Ureter (tissue), 1 donor: Measurements from ENCODE around the gene GRPEL2. TPM values are rescaled to one million over a fixed set of nuclear protein-coding genes. Genes with fewer than 3 reads are reported as not detected.
"Not testable (repeated sequence)": the region's sequence is repeated elsewhere in the genome, so short reads cannot be mapped to it uniquely, and the experiment has no call there.

Experiments used
- DNase-seq: peaks from one replicate; pipeline ENCODE4 v3.0.0-alpha.2; 2020; ENCODE audit warnings: low spot score
- total RNA-seq: library from RNA; stranded (reverse); gene quantifications from one replicate; pipeline ENCODE4 v1.2.4, GENCODE V29; 2023
- donor health status: DM: yes; HTN: yes; CAD: no.

The GRPEL2 gene
- total RNA-seq, 1 donor from 2014 or later = 14.4 TPM

DNA sequence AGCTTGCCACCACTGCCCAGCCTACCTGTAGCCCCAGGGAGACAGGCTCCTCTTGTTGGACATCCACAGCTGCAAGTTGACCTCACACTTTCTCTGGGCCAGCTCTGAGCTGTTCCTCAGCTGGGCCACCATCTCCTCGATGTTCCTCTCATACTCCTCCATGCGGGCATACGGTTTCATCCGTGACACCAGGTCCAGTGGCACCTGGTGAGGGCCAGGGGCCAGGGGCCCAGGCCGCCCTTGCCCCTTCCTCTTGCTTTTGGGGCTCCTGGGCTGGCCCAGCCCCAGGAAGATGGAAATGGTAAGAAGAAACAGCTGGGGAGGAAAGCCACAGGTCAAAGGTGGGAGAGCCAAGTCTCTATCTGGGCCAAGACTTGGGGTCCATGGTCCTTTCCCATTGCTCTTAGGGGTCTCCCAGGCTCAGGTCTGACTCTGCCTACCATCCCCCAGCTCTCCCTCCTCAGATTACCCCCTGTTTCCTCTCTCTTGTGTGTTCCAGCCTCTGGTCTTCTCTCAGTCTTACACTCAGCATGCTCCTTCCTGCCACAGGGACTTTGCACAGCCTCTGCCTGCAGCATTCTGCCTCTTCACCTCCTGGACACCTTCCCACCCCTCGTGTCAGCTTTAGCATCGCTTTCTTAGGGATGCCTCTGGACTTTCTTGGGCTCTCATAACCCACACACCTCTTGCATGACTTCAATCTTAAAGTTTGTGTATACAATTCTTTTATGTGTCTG, 31.6 kb downstream of the GRPEL2 start:
- no peak for DNase-seq

DNA sequence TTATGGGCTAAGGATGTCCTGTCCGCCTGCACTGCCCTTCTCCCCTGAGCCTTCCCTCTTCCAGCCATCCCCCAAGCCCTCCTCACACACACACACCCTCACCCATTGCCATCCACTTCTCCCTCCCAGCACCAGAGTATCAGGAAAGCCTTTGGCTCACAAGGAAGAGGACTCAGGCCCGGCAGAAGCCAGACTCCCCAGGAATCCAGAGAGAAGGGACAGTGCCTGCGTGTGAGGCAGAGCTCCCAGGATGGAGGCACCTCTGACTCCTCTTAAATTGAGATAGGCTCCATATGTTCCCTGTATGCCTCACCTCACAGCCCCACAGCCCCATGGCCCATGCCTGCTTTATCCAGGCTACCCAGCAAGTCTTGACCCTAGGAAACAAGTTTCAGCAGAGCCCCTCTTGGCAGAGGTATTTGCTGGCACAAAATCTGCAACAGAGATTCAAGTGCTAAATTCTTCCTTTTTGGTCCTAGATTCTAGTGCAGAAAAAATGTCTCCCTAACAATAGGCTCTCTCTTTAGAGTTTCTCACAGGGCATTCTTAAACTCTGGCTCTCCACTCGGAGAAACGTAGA, 33.0 kb downstream of the GRPEL2 start:
- no peak for DNase-seq

DNA sequence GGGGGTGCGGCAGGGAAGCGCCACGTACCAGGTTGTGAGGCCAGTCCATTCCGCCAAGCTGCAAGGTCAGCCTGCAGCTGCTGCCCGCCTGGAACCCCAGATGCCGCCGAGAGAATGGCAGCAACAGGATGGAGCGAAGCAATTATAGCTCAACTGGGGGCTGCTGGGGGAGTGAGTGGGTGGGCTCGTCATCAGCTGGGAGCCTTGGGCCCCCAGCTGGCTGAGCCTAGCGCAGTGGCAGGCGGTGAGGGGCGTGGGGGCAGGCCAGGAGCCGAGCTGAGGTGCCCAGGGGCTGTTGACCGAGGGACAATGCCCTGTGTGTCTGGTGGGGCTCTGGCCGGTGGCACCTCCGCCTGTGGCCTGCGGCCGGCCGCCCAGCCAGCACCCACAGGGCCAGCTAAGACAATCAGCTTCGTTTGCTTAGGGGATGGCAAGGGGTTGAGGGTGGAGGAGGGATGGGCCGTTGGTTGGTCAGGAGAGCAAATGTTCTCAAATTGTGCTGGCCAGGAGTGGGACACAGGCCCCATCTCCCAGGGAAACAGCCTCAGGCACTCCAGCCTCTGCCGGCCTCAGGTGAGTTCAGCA, 34.0 kb downstream of the GRPEL2 start, which contains the start of gene IL17B:
TSS of gene IL17B (minus strand) at position 116 of the 585 bp plus-strand sequence. CDS start at position 49, 67 bp downstream.
- no peak for DNase-seq

DNA sequence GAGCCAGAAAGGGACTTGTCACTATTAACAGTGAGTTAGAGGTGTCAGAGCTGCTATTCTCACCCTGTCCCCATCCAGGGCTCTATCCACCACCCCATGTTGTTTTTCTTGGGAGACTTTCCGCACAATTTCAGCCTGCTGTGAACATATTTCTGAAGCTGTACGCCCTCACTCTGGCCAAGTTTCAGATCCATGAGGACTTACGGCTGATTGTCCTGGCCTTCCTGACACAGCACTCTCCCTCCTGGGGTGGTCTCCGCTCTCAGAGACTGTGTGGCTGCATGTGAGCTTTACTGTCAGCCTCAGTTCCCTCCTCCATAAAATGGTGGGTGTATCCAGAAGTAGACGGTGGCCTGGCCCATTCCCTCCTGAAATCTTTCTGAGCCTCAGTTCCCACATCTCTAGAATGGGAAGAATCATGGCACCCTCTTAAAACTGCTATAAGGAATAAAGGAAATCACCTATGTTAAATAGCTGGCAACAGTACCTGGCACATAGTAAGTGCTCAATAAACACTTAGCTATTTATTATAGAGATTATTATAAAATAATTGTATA, 34.6 kb downstream of the GRPEL2 start:
- DNase-seq = no peak

DNA sequence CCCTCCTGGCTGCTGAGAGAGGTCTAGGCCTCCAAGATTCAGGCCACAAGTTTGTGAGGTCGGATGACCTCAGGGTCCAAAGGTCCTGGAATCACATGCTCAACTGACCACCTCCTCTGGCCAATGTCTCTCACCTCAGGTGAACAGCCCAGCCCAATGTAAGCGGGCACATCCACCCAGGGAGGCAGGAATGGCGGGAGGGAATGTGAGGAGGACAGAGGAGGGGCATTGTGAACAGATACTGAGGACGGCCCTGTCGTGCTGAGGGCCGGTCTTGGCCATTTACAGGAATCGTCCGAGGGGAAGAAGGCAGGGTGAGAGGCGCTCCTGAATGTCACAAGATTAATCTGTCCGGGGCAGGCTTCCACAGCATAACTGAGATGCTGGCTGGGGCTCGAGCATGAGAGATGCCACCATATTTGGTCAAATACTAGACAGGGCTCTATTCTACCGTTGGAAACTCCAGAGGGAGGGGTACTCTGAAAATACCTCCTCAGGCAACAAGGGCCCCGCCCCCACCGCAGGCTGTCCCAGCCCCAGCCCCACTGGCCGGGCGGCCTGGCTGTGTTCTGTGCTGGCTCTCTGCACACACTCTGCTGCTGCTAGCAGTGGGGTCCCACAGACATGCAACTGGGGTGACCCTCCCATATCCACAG, 35.3 kb downstream of the GRPEL2 start:
- peak; percentile 83 for DNase-seq

DNA sequence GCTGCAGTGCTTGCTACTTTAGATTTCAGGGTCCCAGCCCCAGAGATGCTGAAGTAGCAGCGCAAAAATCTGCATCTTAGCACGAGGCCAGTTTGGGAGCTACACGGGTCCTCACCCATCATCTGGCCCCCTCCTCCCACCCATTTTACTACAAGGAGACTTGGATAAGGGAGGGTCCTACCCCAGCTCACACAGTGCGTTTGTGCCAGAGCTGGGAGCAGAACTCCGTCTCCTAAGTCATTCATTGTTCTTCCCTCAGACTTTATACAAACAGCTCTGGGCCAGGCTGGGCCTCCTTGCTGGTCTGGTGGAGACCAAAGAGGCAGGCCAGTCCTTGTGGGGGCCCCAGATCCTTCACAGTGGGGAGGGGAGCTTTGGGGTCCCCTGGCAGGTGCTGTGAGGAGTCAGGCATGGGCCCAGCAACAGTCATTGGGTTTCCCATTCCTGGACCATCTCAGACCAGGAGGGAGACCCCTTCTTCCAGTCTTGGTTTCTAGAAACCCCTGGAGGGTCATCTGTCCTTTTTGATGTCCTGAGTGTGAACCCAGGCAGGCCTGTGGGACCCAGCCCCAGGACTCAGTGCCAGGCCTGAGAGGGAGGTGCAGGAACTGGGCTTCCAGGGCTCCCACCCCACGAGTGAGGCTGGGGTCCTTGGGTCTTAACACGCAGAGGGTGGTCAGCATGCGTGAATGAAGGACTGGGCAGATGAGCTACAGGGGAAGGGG, 36.1 kb downstream of the GRPEL2 start:
- DNase-seq = no peak

DNA sequence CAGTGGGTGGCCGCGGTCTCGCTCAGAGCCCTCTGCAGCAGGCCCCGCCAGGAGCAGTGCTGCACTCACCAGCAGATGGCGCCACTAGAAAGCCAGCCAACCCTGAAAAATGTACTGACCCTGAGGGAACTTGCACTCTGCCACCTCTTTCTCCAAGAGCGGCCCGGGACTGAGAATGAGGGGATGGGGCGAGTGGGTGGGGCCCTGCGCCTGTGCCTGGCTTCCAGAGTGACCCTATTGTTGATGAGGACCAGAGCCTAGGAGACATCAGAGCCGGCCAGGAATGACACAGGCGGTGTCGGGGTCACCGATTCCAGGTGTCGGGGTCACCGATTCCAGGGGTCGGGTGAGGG, 36.7 kb downstream of the GRPEL2 start:
- peak; percentile 89 for DNase-seq

DNA sequence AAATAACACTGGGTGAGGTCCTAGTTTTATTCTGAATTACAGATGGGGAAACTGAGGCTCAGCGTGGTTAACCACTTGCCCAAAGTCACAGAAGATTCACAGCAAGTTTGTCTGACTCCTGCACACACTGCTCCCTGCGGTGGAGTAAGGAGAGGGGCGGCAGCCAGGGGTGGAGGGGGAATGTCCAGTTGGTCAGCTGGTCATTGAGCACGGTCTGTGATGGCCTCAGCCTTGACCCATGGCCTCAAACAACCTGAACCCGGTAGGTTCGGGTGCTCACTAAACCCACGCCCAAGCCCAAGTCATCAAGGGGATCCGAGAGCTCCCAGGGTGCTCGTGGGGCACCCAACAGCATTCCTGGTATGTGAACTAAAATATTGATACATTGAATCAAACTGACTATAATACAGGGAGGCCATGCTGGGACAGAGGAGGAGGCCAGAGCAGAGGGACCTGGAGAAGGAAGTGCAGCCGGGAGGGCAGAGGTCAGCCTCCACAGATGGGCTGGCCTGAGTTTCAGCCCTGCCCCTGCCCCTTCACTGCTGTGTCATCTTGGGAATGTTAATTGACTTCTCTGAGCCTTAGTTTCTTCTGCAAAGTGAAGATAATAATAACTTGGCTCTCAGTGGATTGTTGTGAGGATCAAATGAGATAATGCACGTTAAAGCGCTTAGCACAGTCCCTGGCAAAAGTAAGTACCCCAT, 37.4 kb downstream of the GRPEL2 start:
- DNase-seq = no peak

DNA sequence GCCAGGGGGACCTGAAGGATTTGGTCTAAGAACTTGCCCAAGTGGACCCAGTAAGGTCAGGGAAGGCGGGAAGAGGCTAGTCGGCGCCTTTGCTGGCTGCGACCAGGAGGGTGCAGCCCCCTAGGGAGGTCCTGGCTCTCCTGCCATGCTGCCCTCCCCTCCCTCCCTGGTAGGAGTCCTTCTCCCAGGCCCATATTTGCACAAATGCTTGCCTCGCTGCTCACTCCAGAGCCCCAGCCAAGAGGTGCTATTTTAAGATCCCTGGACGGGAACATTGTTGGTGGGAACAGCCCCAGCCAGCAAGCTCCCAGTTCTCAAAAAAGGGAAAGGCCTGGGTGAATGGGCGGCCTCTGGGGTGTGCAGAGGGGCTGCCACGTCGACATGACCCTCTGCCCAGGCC, 38.1 kb downstream of the GRPEL2 start:
- DNase-seq = peak; percentile 80

DNA sequence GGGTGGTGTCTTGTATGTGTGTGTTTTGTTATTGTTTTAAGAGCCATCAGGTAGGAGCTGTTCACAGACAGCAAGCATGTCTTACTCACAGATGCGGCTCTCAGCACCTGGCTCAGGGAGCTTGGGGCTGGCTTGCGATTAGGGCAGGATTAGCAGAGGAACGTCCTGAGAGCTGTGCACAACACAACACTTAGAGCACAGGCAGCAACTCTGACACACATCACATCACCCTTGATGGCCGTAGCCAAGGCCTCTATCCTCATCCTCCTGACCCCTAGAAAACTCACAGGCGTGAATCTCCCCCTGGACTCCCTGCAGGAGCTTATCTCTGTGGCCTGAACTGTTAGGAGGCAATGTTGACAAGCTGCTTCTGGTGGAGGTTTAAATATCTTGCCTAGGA, 40.9 kb downstream of the GRPEL2 start:
- no peak for DNase-seq

DNA sequence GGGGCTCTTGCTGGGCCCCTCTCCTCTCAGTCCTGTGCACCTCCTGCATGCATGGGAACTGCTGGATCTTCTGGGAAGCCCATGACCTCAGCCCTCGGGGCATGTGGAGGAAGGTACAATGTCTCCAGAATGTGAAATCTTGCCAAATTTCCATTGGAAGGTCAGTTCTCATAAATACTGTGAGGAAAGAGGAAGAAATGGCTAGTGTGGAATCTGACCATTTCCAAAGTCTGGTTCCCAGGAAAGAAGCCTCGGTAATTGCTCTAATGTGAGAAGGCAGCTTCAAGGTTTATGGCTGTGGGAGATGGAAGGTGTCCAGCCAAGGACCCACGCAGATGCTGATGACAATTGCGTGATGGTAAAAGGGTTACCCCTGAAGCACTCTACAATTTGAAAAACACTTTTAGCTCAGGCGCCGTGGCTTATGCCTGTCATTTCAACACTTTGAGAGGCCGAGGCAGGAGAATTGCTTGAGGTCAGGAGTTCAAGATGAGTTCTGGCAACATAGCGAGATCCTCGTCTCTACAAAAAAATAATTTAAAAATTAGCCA, 41.9 kb downstream of the GRPEL2 start:
- DNase-seq = no peak

DNA sequence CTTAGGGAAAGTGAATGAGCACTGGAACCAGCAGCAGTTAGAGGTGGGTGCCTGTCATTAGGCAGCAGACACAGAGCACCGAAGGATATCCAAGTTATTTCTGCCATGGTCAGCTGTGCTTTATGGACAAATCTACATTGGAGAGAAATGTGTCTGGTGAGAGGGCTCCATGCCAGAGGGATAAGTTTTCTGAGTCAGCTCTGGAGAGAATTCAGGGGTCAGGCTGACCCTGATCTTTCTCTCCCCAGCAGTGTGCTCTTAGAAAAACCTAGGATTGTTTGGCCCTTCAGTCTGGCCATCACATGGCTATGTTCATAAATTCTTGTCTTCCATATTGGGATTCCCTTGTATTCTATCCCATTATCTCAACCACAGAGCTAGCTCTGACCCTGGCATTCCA, 42.7 kb downstream of the GRPEL2 start:
- DNase-seq = no peak

DNA sequence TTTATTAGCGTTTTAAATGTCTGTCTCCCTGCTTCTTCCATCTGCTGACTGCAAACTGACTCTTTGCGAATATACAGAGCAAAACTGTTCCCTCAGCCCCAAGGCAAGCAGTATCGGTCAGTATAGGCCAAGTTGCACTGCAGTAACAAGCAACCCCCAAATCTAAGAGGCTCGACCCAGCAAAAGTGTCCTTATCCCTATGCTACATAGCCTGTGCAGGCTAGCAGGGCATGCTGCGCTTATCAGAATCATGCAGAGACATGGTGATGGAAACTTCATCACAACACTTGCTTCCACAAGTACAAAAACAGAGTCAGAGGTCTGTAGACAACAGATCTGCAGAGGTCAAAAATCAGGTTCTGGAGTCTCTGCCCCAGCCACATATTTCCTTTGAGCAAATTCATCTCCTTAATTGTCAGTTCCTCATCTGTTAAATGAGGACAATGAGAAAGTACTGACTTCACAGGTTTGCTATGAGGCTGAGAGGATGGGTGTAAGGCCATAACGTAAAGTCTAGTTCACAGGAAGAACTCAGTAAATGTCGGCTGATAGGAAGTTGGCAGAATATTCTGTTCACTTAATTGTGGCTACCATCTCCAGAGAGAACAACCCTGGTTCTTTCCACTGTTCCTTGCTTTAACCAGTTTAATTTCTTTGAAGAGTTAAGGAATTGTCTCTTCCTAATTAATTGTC, 43.3 kb downstream of the GRPEL2 start:
- DNase-seq = no peak

DNA sequence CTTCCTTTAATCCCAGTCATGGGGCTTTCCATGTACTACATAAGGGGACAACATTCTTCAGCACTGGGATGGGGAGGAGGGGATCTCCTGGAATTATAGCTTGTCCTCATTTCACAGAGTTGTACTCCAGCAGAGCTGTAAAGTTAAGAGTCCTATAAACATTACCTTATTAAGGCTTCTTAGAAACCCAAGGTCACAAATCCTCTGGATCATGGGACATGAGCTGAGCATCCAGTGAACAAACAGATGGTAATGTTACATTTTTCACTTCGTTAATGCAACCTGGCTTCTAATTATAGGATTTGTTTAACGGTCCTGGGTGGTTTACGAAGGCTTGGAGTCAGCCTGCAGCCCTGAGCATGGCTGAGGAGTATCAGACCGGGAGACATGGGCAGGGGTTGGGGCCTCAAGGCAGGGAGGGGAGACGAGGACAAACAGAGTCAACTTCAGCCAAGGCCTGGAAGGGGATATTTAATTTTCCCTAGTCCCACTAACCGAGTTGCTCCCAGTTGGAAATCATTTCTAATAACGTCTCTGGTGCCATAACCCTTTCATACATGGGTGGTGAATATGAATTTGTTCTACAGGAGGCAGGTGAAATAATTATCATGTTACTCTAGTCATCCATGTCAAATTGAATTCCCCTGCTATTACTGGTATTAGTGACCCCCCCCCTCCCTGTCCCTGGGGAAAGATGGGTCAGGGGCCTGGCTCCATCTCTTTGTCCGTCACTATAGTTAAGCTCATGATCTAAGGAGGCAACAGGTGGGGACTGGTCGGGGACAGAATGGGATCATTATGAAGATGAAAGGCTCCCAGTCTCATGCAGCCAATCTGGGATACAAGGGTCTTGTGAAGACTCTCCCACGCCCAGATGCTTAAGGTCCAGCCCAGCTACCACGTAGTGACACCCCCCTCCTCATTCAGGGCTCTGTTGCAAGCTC, 44.5 kb downstream of the GRPEL2 start:
- DNase-seq = no peak

DNA sequence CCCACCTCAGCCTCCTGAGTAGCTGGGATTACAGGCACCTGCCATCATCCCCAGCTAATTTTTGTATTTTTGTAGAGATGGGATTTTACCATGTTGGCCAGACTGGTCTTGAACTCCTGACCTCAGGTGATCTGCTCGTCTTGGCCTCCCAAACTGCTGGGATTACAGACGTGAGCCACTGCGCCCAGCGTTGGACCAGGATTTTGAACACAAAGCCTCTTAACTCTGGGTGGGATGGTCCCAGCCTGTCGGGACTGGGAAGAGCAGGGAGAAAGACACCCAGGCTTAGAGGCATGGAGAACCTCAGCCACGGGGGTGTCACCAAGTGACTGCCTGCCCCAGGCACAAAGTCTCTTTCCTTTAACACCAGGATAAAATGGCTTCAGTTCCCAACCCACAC, 45.8 kb downstream of the GRPEL2 start:
- DNase-seq = not testable (repeated sequence)

DNA sequence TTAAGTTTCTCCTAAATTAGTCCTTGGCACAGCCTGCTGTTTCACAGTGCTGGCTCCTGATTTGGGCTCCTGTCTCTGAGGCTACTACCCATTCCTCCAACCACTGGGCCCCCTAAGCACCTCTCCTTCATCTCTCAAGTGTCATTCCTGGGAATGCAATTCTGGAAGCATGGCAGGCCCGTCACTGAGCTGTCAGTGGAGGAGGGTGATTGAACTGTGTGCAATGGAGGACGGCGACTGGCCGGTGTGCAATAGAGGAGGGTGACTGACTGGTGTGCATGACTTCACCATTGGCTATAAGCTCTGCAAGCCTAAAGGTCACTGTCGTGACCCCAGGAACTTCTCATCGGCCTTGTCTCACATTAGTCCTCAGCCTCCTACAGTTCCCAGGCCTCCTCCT, 46.2 kb downstream of the GRPEL2 start:
- no peak for DNase-seq

DNA sequence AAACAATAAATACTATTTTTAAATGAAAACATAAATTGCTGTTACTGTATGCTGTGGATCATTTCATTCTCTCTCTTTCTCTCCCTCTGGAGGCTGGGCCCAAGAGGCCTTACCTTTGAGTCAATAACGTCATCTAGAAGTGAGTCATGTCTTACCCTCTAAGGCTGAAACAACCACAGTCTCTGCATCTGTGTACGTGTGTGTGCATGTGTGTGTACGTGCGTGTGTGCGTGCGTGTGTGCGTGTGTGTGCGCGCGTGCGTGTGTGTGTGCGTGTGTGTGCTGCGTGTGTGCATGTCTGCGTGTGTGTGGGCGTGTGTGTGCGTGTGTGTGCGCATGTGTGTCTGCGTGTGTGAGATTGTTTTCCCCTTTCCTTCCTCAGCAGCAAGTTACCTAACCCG, 47.4 kb downstream of the GRPEL2 start:
- DNase-seq = no peak

DNA sequence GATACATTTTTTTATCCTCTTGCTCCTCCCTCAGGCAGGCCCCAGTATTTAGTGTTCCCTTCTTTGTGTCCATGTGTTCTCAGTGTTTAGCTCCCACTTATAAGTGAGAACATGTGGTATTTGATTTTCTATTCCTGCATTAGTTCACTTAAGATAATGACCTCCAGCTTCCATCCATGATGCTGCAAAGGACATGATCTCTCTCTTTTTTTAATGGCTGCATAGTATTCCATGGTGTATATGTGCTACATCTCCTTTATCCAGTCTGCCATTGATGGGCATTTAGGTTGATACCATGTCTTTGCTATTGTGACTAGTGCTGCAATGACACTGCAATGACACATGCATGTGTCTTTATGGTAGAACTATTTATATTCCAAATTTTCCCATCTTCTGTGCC, 49.7 kb downstream of the GRPEL2 start:
- DNase-seq = not testable (repeated sequence)

DNA sequence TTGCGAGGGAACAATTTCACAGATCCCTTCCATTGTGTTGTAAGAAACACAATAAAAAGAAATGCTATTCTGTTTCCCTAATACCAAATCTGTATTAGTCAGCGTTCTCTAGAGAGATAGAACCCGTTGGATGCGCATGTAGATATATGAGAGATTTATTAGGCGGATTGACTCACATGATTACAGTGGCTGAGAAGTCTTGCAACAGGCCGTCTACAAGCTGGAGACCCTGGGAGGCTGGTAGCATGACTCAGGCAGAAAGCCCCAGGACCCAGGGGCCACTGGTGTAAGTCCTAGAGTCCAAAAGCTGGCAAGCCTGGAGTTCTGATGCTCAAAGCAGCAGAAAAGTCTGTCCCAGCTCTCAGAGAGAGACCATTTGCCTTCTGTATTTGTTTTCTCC, 52.2 kb downstream of the GRPEL2 start:
- no peak for DNase-seq
